K562 (cell line): ENCODE results near the gene ADRA1B. TPM values are rescaled to one million over a fixed set of nuclear protein-coding genes. Genes with fewer than 3 reads are reported as not detected.

Experiments used
- ATAC-seq: fragments of 200-7000 bp; cut with Tn5 transposase; 3 replicates; pipeline ENCODE4 v1.9.1; 2020; ENCODE audit warnings: moderate library complexity
- BruUV-seq: library from RNA; stranded (reverse); fragments of 400-500 nt; replicated peaks from 2 replicates; lab custom pipeline; 2021; lab: Mats Ljungman, UMichigan
- CTCF ChIA-PET: fragments of 300-600 bp; formaldehyde crosslinking; extraction: SDS; loops from one replicate; lab custom pipeline; 2021; ENCODE audit warnings: low intra/inter-chr PET ratio; lab: Yijun Ruan, JAX
- POLR2A ChIA-PET: fragments of 300-600, 350-650 bp; sonication (Branson Sonifier 250); formaldehyde crosslinking; extraction: SDS; loops from one replicate; lab custom pipeline; 2021; ENCODE audit warnings: antibody characterized with exemption, inconsistent platforms; lab: Yijun Ruan, JAX
- DNase-seq, 4 experiments: peaks; one replicate each; pipeline versions ENCODE4 v3.0.0 to v3.0.0-alpha.2; 2011 to 2018; ENCODE audit warnings: low spot score in 3 of 4, mixed read lengths in 3 of 4; ENCODE audit errors: extremely low read depth in 1 of 4
- FAIRE-seq: peaks from 2 replicates; lab custom pipeline; 2011; peaks lifted over from hg19 to GRCh38; lab: Jason Lieb, UNC
- H2AFZ ChIP-seq: 2 replicates; pipeline ENCODE4 v1.6.0; 2011; ENCODE audit warnings: low read depth, low read length, control low read depth, inconsistent platforms
- H3K27ac ChIP-seq: fragments of 200-600 bp; 3 replicates; pipeline ENCODE4 v1.8.0; 2011; ENCODE audit warnings: low read depth, mild to moderate bottlenecking, control low read depth, inconsistent platforms, low read length, moderate library complexity, mixed read lengths; ENCODE audit errors: extremely low read depth
- H3K27me3 ChIP-seq, 2 experiments: fragments of 300-600 bp in 1 of 2; 2 replicates in 1 of 2; 3 replicates in 1 of 2; pipeline versions ENCODE4 v1.6.0 to v1.8.0; 2011; ENCODE audit warnings: inconsistent platforms in 2 of 2, low read length in 2 of 2, mild to moderate bottlenecking in 1 of 2, mixed read lengths in 1 of 2, moderate library complexity in 1 of 2; ENCODE audit not compliant: control insufficient read depth in 2 of 2, insufficient read depth in 2 of 2
- H3K36me3 ChIP-seq: fragments of 300-600 bp; 3 replicates; pipeline ENCODE4 v1.8.0; 2011; ENCODE audit warnings: mild to moderate bottlenecking, low read length, inconsistent platforms; ENCODE audit not compliant: control insufficient read depth, insufficient read depth
- H3K4me1 ChIP-seq, 2 experiments: fragments of 200-600 bp in 1 of 2; replicated peaks in 1 of 2; 2 replicates in 1 of 2; 3 replicates in 1 of 2; pipeline versions ENCODE4 v1.5.1 to v1.8.0; 2011; ENCODE audit warnings: inconsistent platforms in 2 of 2, low read length in 2 of 2, mild to moderate bottlenecking in 1 of 2, mixed read lengths in 1 of 2, moderate library complexity in 1 of 2; ENCODE audit not compliant: control insufficient read depth in 2 of 2, insufficient read depth in 2 of 2
- H3K4me2 ChIP-seq: 2 replicates; pipeline ENCODE4 v1.6.1; 2011; ENCODE audit warnings: low read length, control low read depth, inconsistent platforms, mixed read lengths; ENCODE audit not compliant: insufficient read depth
- H3K4me3 ChIP-seq: fragments of 200-600 bp; sonication (generic), shearing (Covaris generic); 2 replicates; pipeline ENCODE4 v1.5.1; 2016; ENCODE audit warnings: control low read depth, inconsistent platforms
- H3K79me2 ChIP-seq: fragments of 200-600 bp; 3 replicates; pipeline ENCODE4 v1.8.0; 2011; ENCODE audit warnings: low read length, inconsistent platforms; ENCODE audit not compliant: control insufficient read depth, insufficient read depth
- H3K9ac ChIP-seq, 2 experiments: 2 replicates each; pipeline versions ENCODE4 v1.6.0 to v1.6.1; 2011; ENCODE audit warnings: low read depth in 2 of 2, low read length in 2 of 2, control low read depth in 1 of 2, inconsistent platforms in 1 of 2, mild to moderate bottlenecking in 1 of 2, mixed read lengths in 1 of 2; ENCODE audit not compliant: insufficient read depth in 1 of 2
- H3K9me1 ChIP-seq: one replicate; pipeline ENCODE4 v1.6.0; 2011; ENCODE audit warnings: inconsistent platforms, mild to moderate bottlenecking, low read length, moderate library complexity; ENCODE audit not compliant: control insufficient read depth, insufficient read depth
- H3K9me3 ChIP-seq: replicated peaks from 2 replicates; pipeline ENCODE4 v1.5.1; 2011; ENCODE audit warnings: low read depth, low read length, inconsistent platforms; ENCODE audit not compliant: control insufficient read depth, insufficient read depth
- H4K20me1 ChIP-seq: replicated peaks from 2 replicates; pipeline ENCODE4 v1.6.1; 2011; ENCODE audit warnings: low read length, inconsistent platforms, mixed read lengths; ENCODE audit not compliant: control insufficient read depth, insufficient read depth
- CBFB ChIP-seq: sonication (generic); formaldehyde crosslinking; IDR thresholded peaks from 2 replicates; pipeline ENCODE4 v1.4.0; 2020; ENCODE audit warnings: mild to moderate bottlenecking, missing genetic modification reagents
- CEBPG ChIP-seq, 3 experiments: fragments of 200-800 bp in 1 of 3; sonication (Bioruptor generic) in 1 of 3; sonication (generic) in 1 of 3; formaldehyde crosslinking in 1 of 3; IDR thresholded peaks in 2 of 3; conservative IDR thresholded peaks in 1 of 3; 2 replicates each; pipeline versions ENCODE4 v1.6.1 to v1.8.0; 2016 to 2022; ENCODE audit warnings: missing compliant biosample characterization in 2 of 3, missing genetic modification characterization in 2 of 3, mild to moderate bottlenecking in 1 of 3, missing genetic modification reagents in 1 of 3
- EWSR1 ChIP-seq: fragments of 450-650 bp; IDR thresholded peaks from 2 replicates; pipeline ENCODE4 v1.6.1; 2018; ENCODE audit warnings: borderline replicate concordance, mild to moderate bottlenecking, low read depth, moderate library complexity; ENCODE audit not compliant: partially characterized antibody
- FOXP1 ChIP-seq: sonication (generic); formaldehyde crosslinking; IDR thresholded peaks from 2 replicates; pipeline ENCODE4 v1.8.0; 2022; ENCODE audit warnings: mild to moderate bottlenecking, missing genetic modification reagents
- SMC3 ChIP-seq: conservative IDR thresholded peaks from 2 replicates; pipeline ENCODE4 v1.6.1; 2011; ENCODE audit warnings: low read depth, low read length, improper control_type of control experiment; ENCODE audit not compliant: insufficient read depth
- ZNF695 ChIP-seq: fragments of 450-650 bp; formaldehyde crosslinking; IDR thresholded peaks from 2 replicates; pipeline ENCODE4 v1.4.0; 2020; ENCODE audit warnings: mild to moderate bottlenecking, moderate library complexity
- WGBS: fragments of 100-300 bp; shearing (Covaris generic); methylation state at CpG from one replicate; pipeline ENCODE4 v1.1.6; 2016; ENCODE audit warnings: low coverage, mixed read lengths; ENCODE audit not compliant: insufficient coverage; ENCODE audit errors: missing lambda C conversion rate; 5-methylcytosine and 5-hydroxymethylcytosine counted together
- in situ Hi-C: fragments of 300-500 bp; cut with MboI; formaldehyde crosslinking; loops from 4 replicates; pipeline ENCODE4 v1.15.0; 2018; ENCODE audit warnings: inconsistent platforms, mixed read lengths
- intact Hi-C: fragments of 100-400 bp; cut with micrococcal nuclease; formaldehyde crosslinking; loops from 2 replicates; pipeline ENCODE4 v1.14.2; 2022
- polyA plus RNA-seq, 8 experiments: library from polyadenylated mRNA; depleted of rRNA in 4 of 8; stranded (reverse) in 5 of 8; unstranded in 3 of 8; fragments of >200 nt; fragmentation: Nextera tagmentation in 2 of 8; fragmentation: Illumina TruSeq in 1 of 8; extraction: Ambion mirVana in 2 of 8; extraction: Trizol in 1 of 8; gene quantifications; 2 replicates each; pipeline versions ENCODE4 v1.2.1 to v1.2.3, GENCODE V29; 2011 to 2014; ENCODE audit warnings: inconsistent platforms in 1 of 8, missing spikeins in 1 of 8
- total RNA-seq, 7 experiments: library from RNA; depleted of rRNA in 6 of 7; stranded (reverse); fragments of >200 nt in 6 of 7; fragmentation: Illumina TruSeq in 2 of 7; extraction: Trizol in 2 of 7; gene quantifications; 2 replicates each; pipeline versions ENCODE4 v1.2.1 to v1.2.3, GENCODE V29; 2011 to 2021; ENCODE audit warnings: low replicate concordance in 1 of 7
- TF ChIP-seq, protein P1 (sequence below): fragments of 450-650 bp; IDR thresholded peaks from 2 replicates; pipeline ENCODE4 v1.6.1; 2018; ENCODE audit not compliant: partially characterized antibody
- TF ChIP-seq, protein P2 (sequence below): sonication (generic); formaldehyde crosslinking; IDR thresholded peaks from 2 replicates; pipeline ENCODE4 v1.8.0; 2022; ENCODE audit warnings: missing genetic modification reagents, mild to moderate bottlenecking, moderate library complexity, borderline replicate concordance
- TF ChIP-seq, protein P3 (sequence below), 3 experiments: IDR thresholded peaks in 2 of 3; conservative IDR thresholded peaks in 1 of 3; 2 replicates each; pipeline ENCODE4 v1.5.1; 2011 to 2012; ENCODE audit warnings: low read length in 3 of 3, mild to moderate bottlenecking in 3 of 3, control low read depth in 2 of 3, improper control_type of control experiment in 1 of 3, inconsistent platforms in 1 of 3, low read depth in 1 of 3, mixed read lengths in 1 of 3, moderate library complexity in 1 of 3; ENCODE audit not compliant: insufficient read depth in 2 of 3

The ADRA1B gene
- total and polyA plus RNA-seq, 9 of the 15 experiments (the other 6 are each of a cell fraction or from before 2014, with no cell fraction given): not detected

DNA sequence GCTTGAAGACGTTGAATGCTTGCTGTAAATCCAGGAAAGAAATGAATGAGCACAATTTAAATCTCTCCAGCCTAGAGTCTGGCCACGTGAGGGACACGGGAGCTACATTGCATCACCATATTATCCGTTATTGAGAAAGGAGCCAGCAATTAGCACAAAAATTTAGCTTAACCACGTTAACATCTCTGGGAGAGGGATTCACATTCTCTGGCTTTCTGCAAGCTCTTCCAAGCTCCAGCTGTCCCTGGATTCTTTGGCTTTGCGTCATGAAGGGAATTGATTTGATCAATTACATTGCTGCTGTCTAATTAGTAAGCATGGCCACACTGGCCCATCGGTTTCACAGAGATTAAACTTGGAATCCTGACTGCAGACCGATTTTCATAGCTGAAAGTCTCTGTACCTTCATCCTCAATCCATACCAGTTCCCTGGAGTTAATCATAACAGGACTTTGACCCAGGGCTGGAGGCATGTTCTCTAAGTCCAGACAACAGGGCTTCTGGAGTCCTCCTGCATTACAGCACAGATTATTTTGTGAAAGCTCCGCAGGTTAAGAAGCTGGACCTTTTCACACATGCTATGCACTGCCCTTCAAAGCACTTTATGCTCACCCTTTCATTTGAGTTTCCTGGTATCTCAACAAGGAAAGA is 31.6 kb downstream of the ADRA1B start (continued):
- TF ChIP-seq CEBPG (CRISPR knock-in tag; IDR thresholded peaks at IDR 0.05) (no peak), CEBPG (tag; conservative IDR thresholded peaks at IDR 0.05 in 1 of 2, IDR thresholded peaks at IDR 0.05 in 1 of 2) (0 out of 4 replicates have a peak, but pooled peaks of 1 of the 2 experiments have one; percentile 40), FOXP1 (no peak), EWSR1 (no peak)

DNA sequence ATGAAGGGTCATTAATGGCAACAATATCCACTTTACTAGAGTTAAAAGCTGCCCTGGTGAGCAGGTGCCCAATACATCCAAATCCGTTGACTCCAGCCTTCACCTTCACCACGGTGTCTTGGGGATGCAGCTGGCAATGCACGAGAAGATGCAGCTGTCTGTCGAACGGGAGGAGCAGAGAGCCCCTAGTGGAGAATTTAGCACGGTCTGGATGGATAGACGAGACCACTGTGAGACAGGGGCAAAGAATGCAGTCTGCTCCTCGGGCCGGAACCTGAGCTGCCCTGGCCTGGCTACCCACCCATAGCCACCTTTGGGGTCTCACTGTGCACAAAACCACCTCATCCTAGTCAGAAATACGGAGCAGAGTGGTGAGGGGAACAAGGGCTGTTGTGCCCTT is 35.1 kb downstream of the ADRA1B start:
- peak; percentile 88 for ATAC-seq
- CTCF ChIA-PET: interaction anchor here (0.7 kb wide), 1 partner anchor 1776 kb away, joined by 3 read pairs; no protein-coding TSS in a partner anchor
- Histone ChIP-seq H3K27ac (no peak overlapping the region), H3K27me3 (peaks cover 5 to 18% of the 10 kb centered on the region in 2 experiments; a peak in 3 of 5 replicates), H3K9me1 (no peaks in the 10 kb centered on the region), H3K79me2 (no peaks in the 10 kb centered on the region), H3K4me1 (no peaks in the 10 kb centered on the region), H3K36me3 (no peaks in the 10 kb centered on the region), H2AFZ (no peak overlapping the region), H4K20me1 (no peaks in the 10 kb centered on the region), H3K4me3 (no peak overlapping the region), H3K9me3 (no peaks in the 10 kb centered on the region), H3K9ac (no peak overlapping the region), H3K4me2 (no peak overlapping the region)
- BruUV-seq: no TSS peak
- intact Hi-C loops: no loop called here
- under 1% methylated on average over 10 of the region's 10 CpGs for WGBS
- DNase-seq: peak in 3 of 4 experiments; percentile 16 to 19 (median 17)
- no peak for FAIRE-seq
- in situ Hi-C loops: no loop called here
- POLR2A ChIA-PET: interaction anchor here (0.6 to 0.8 kb wide), 2 partner anchors 21 to 47 kb away, joined by 3 read pairs; no protein-coding TSS in a partner anchor
- TF ChIP-seq, protein P1, sequence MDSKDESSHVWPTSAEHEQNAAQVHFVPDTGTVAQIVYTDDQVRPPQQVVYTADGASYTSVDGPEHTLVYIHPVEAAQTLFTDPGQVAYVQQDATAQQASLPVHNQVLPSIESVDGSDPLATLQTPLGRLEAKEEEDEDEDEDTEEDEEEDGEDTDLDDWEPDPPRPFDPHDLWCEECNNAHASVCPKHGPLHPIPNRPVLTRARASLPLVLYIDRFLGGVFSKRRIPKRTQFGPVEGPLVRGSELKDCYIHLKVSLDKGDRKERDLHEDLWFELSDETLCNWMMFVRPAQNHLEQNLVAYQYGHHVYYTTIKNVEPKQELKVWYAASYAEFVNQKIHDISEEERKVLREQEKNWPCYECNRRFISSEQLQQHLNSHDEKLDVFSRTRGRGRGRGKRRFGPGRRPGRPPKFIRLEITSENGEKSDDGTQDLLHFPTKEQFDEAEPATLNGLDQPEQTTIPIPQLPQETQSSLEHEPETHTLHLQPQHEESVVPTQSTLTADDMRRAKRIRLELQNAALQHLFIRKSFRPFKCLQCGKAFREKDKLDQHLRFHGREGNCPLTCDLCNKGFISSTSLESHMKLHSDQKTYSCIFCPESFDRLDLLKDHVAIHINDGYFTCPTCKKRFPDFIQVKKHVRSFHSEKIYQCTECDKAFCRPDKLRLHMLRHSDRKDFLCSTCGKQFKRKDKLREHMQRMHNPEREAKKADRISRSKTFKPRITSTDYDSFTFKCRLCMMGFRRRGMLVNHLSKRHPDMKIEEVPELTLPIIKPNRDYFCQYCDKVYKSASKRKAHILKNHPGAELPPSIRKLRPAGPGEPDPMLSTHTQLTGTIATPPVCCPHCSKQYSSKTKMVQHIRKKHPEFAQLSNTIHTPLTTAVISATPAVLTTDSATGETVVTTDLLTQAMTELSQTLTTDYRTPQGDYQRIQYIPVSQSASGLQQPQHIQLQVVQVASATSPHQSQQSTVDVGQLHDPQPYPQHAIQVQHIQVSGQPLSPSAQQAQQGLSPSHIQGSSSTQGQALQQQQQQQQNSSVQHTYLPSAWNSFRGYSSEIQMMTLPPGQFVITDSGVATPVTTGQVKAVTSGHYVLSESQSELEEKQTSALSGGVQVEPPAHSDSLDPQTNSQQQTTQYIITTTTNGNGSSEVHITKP: peak; percentile 8
- TF ChIP-seq CBFB (CRISPR knock-in tag): no peak
- TF ChIP-seq, protein P2, sequence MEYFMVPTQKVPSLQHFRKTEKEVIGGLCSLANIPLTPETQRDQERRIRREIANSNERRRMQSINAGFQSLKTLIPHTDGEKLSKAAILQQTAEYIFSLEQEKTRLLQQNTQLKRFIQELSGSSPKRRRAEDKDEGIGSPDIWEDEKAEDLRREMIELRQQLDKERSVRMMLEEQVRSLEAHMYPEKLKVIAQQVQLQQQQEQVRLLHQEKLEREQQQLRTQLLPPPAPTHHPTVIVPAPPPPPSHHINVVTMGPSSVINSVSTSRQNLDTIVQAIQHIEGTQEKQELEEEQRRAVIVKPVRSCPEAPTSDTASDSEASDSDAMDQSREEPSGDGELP (CRISPR knock-in tag): 0 out of 2 replicates have a peak, but pooled peaks have one; percentile 15
- no peak for TF ChIP-seq ZNF695 (CRISPR knock-in tag)
- 0 out of 2 replicates have a peak, but pooled peaks have one; percentile 5 for TF ChIP-seq SMC3
- TF ChIP-seq, protein P3, sequence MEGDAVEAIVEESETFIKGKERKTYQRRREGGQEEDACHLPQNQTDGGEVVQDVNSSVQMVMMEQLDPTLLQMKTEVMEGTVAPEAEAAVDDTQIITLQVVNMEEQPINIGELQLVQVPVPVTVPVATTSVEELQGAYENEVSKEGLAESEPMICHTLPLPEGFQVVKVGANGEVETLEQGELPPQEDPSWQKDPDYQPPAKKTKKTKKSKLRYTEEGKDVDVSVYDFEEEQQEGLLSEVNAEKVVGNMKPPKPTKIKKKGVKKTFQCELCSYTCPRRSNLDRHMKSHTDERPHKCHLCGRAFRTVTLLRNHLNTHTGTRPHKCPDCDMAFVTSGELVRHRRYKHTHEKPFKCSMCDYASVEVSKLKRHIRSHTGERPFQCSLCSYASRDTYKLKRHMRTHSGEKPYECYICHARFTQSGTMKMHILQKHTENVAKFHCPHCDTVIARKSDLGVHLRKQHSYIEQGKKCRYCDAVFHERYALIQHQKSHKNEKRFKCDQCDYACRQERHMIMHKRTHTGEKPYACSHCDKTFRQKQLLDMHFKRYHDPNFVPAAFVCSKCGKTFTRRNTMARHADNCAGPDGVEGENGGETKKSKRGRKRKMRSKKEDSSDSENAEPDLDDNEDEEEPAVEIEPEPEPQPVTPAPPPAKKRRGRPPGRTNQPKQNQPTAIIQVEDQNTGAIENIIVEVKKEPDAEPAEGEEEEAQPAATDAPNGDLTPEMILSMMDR (IDR thresholded peaks at IDR 0.05 in 2 of 3, conservative IDR thresholded peaks at IDR 0.05 in 1 of 3; ENCODE audit: insufficient read depth in 2 of 3, low read depth in 1 of 3, low read length in 3 of 3): peak; percentile 34 to 47 (median 37); a peak in 5 of 6 replicates
